ENCODE results near the gene IRX4. TPM values are rescaled to one million over a fixed set of nuclear protein-coding genes. Genes with fewer than 3 reads are reported as not detected.

IRX4 gene
- total RNA-seq, 4 donors from 2014 or later: not detected

GRCh38 chr5:1885404-1885755 is 2.7 kb upstream of the IRX4 start:
- Histone ChIP-seq H3K4me1 (peaks cover 0 to 25% (median 6%) of the 10 kb centered on the region in 4 donors), H3K4me3 (no peak overlapping the region), H3K36me3 (no peaks in the 10 kb centered on the region), H3K9me3 (peaks cover 0 to 4% (median 0%) of the 10 kb centered on the region in 4 donors), H3K27me3 (peaks cover 0 to 60% of the 10 kb centered on the region in 2 donors), H3K27ac (no peak overlapping the region)
- no peak for DNase-seq
- TF ChIP-seq POLR2A (IDR thresholded peaks at IDR 0.05) (no peak), CTCF (IDR thresholded peaks at IDR 0.05) (no peak)

- H3K27me3 ChIP-seq: peaks cover 0 to 65% of the 10 kb centered on the region in 2 donors
- H3K27ac ChIP-seq: no peak overlapping the region
- no peaks in the 10 kb centered on the region for H3K36me3 ChIP-seq
- no peak for DNase-seq
- TF ChIP-seq POLR2A (IDR thresholded peaks at IDR 0.05): no peak
- H3K9me3 ChIP-seq: peaks cover 0 to 4% (median 0%) of the 10 kb centered on the region in 4 donors
- no peak overlapping the region for H3K4me3 ChIP-seq
- peaks cover 0 to 25% (median 6%) of the 10 kb centered on the region in 4 donors for H3K4me1 ChIP-seq
These were observed 2.1 kb upstream of the IRX4 start for GRCh38 chr5:1884678-1885403.

GRCh38 chr5:1883925-1884677 is 1.4 kb upstream of the IRX4 start:
- Histone ChIP-seq H3K27me3 (peaks cover 0 to 73% of the 10 kb centered on the region in 2 donors), H3K9me3 (peaks cover 0 to 4% (median 0%) of the 10 kb centered on the region in 4 donors), H3K4me3 (no peak overlapping the region), H3K4me1 (peaks cover 0 to 25% (median 6%) of the 10 kb centered on the region in 4 donors), H3K27ac (no peak overlapping the region), H3K36me3 (no peaks in the 10 kb centered on the region)
- no peak for TF ChIP-seq POLR2A (IDR thresholded peaks at IDR 0.05)
- DNase-seq: no peak

- Histone ChIP-seq H3K9me3 (peaks cover 0 to 4% (median 0%) of the 10 kb centered on the region in 4 donors), H3K36me3 (no peaks in the 10 kb centered on the region), H3K4me3 (peak overlapping the region in 2 of 4 donors; percentile 6 to 21), H3K4me1 (peaks cover 0 to 25% (median 6%) of the 10 kb centered on the region in 4 donors), H3K27me3 (peaks cover 0 to 76% of the 10 kb centered on the region in 2 donors), H3K27ac (no peak overlapping the region)
- TF ChIP-seq POLR2A (IDR thresholded peaks at IDR 0.05) (no peak), CTCF (IDR thresholded peaks at IDR 0.05) (no peak)
- no peak for DNase-seq
These were observed 597 bp upstream of the IRX4 start for GRCh38 chr5:1883120-1883924.

- no peak overlapping the region for H3K27ac ChIP-seq
These were observed 891 bp downstream of the IRX4 start for GRCh38 chr5:1881731-1882336.

More at GRCh38 chr5:1881731-1882336, 891 bp downstream of the IRX4 start:
- no peaks in the 10 kb centered on the region for H3K36me3 ChIP-seq
- no peak overlapping the region for H3K4me3 ChIP-seq
- DNase-seq: no peak
- peaks cover 0 to 25% (median 4%) of the 10 kb centered on the region in 4 donors for H3K4me1 ChIP-seq
- H3K9me3 ChIP-seq: peaks cover 0 to 4% (median 0%) of the 10 kb centered on the region in 4 donors
- peaks cover 0 to 82% of the 10 kb centered on the region in 2 donors for H3K27me3 ChIP-seq
- no peak for TF ChIP-seq CTCF (IDR thresholded peaks at IDR 0.05)
- no peak for TF ChIP-seq POLR2A (IDR thresholded peaks at IDR 0.05)
